GM11168 (cell line): ENCODE results near the gene TRAF5.
"Not testable (repeated sequence)": the region's sequence is repeated elsewhere in the genome, so short reads cannot be mapped to it uniquely, and the experiment has no call there.

Source experiments
- in situ Hi-C: fragments of 300-500 bp; cut with MboI; formaldehyde crosslinking; loops from one replicate; pipeline ENCODE4 v1.12.0; 2022; ENCODE audit warnings: low sequenced_read_pairs; ENCODE audit not compliant: unreplicated experiment

The TRAF5 gene

DNA sequence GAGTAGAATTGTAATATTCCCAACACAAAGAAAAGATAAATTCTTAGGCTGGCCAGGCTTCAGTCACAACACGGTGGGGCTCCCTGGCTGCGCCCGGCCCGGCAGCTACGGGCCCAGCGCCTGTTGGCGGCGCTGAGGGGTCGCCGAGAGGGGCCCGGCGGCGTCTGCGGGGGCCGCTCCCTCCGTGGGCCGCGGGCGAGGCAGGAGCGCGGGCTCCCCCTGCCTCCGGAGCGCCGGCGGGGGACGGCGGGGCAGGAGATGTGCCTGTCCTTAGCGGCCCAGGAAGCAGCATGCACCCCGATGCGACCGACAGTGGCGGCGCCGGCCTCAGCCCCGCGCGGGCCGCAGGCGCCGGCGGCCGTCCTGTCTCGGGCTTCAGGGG is 89.6 kb downstream of the TRAF5 start:
- in situ Hi-C loops = not testable (repeated sequence)

DNA sequence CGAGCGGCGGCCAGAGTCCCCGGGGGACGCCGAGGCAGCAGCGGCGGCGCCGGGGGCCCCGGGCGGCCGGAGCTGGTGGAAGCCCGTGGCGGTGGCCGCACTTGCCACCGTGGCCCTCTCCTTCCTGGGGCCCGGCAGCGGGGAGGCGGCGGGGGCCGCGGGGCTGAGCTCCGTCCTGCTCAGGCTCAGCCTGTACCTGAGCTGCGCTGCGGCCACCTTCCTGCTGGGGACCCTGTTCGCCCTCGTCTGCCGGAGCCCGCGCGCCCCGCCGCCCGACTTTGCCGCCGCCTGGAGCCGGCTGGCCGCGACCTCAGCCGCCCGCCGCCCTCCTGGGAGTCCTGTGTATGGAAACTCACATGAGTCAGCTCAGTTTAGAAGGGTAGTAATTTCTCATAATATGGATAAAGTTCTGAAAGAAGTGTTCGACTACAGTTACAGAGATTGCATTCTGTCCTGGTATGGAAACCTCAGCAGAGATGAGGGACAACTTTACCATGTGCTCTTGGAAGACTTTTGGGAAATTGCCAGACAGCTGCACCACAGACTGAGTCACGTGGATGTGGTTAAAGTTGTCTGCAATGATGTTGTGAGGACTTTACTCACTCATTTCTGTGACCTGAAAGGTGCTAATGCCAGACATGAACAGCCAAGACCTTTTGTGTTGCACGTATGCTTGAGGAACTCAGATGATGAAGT is 90.1 kb downstream of the TRAF5 start:
- in situ Hi-C loops = not testable (repeated sequence)

DNA sequence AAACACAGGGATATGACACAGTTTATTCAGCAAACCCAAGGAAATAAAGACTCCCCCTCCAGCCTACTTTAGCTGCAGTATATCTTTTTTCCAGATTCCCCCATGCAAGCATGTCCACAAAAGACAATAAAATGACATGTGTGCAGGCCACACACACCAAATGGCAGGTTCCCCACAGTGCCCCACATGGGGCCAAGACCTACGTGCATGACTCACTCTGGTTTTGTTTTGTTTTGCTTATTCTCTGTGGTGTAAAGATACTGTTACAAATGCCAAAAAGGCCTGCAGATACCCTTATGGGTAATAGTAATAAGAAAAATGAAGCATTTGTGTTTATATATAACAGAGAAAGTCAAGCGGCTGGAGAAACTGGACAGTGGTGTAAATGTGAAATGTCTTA is 93.8 kb downstream of the TRAF5 start:
- in situ Hi-C loops = no loop called here

DNA sequence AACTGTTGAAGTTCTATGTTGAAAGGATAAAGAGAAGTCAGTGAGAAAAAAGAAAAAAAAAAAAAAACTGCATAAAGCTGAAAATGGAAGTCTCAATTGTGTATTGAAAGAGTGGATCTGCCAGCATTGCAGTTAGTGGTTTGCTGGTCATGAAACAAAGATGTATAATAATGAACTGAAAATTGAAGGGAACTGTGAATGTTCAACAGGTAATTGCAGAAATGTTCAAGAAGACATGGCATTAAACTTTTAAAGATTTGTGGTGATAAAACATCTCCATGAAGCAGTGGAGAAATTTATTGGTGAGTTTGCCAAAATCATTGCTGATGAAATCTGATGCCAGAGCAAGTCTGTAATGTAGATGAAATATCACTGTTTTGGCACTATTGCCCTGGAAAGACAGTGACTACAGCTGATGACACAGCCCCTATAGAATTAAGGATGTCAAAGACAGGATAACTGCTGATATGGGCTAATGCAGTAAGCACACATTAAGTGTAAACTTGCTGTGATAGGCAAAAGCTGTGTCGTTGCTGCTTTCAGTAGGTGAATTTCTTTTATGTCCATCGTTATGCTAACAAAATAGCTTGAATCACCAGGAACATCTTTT is 94.3 kb downstream of the TRAF5 start:
- in situ Hi-C loops = no loop called here

DNA sequence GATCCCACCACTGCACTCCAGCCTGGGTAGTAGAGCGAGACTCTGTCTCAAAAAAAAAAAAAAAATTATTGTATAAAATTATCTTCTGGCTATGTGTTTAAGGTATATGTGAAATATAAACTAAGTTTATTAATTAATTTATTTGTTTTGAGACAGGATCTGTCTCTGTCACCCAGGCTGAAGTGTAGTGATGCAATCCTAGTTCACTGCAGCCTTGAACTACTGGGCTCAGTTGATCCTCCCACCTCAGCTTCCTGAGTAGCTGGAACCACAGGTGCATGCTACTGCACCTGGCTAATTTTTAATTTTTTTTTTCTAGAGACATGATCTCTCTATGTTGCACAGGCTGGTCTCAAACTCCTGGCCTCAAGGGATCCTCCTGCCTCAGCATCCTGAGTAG is 97.4 kb downstream of the TRAF5 start:
- in situ Hi-C loops = no loop called here
